ENCODE data around the gene MTA1. TPM values are rescaled to one million over a fixed set of nuclear protein-coding genes. Genes with fewer than 3 reads are reported as not detected.

MTA1 gene
- total RNA-seq, 1 experiment from 2014 or later = 166 TPM

DNA sequence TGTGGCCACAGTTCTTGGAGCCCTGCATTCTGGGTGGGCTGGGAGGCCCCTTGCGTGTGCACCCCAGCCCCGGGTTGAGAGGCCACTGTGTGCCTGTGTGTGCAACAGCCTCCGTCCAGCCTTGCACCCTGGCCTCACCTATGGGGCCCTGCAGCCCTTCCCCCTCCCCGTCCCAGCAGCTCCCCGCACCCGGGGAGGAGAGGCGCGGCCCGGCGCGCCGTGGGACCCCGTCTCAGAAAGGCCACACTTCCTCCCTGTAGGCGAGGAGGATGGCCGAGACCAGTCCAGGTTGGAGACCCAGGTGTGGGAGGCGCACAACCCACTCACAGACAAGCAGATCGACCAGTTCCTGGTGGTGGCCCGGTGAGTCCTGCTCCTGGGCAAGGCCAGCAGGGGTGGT is 38.4 kb downstream of the MTA1 start:
- ChIA-PET CTCF (interaction anchor here (0.7 kb wide), 1 partner anchor 12 kb away, joined by 4 read pairs; no protein-coding TSS in a partner anchor), POLR2A (interaction anchor here (0.8 kb wide), 2 partner anchors 14 to 153 kb away, joined by 3 read pairs; no protein-coding TSS in a partner anchor)
- Mint-ChIP-seq H3K27me3 (ENCODE audit: insufficient read depth, unreplicated experiment) (no peaks in the 10 kb centered on the region), H3K27ac (ENCODE audit: low read depth, unreplicated experiment) (no peak overlapping the region), H3K4me3 (ENCODE audit: unreplicated experiment) (no peak overlapping the region), H3K36me3 (ENCODE audit: insufficient read depth, unreplicated experiment) (peaks cover 40% of the 10 kb centered on the region), H3K9me3 (ENCODE audit: unreplicated experiment) (no peaks in the 10 kb centered on the region), H3K4me1 (ENCODE audit: insufficient read depth, unreplicated experiment) (no peaks in the 10 kb centered on the region)
- BruUV-seq (replicated peaks) = no TSS peak
- DNase-seq (ENCODE audit: unreplicated experiment) = no peak
- TF ChIP-seq, protein P1, sequence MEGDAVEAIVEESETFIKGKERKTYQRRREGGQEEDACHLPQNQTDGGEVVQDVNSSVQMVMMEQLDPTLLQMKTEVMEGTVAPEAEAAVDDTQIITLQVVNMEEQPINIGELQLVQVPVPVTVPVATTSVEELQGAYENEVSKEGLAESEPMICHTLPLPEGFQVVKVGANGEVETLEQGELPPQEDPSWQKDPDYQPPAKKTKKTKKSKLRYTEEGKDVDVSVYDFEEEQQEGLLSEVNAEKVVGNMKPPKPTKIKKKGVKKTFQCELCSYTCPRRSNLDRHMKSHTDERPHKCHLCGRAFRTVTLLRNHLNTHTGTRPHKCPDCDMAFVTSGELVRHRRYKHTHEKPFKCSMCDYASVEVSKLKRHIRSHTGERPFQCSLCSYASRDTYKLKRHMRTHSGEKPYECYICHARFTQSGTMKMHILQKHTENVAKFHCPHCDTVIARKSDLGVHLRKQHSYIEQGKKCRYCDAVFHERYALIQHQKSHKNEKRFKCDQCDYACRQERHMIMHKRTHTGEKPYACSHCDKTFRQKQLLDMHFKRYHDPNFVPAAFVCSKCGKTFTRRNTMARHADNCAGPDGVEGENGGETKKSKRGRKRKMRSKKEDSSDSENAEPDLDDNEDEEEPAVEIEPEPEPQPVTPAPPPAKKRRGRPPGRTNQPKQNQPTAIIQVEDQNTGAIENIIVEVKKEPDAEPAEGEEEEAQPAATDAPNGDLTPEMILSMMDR (IDR thresholded peaks at IDR 0.05; ENCODE audit: unreplicated experiment) = no peak
- intact Hi-C loops (cut with micrococcal nuclease) = no loop called here

DNA sequence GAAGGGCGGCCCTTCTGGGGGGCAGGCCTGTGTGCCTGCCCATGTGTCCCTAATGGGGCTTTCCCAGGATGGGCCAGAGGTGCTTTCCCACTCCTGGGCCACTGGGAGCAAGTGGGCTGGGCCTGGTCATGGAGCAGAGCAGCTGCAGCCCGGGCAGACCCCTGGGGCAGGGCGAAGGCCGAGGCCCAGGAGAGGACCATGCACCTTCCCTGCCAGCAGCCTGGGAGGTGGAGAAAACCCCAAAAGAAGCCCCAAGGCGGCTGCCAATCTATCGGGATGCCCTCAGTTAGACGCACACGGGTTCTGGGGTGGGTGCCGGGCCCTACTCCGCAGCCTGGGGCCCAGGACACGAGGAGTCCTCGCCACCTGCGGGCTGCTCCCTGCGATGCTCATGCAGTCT is 38.9 kb downstream of the MTA1 start:
- POLR2A ChIA-PET = interaction anchor here (0.8 kb wide), 1 partner anchor 153 kb away, joined by 3 read pairs; no protein-coding TSS in a partner anchor
- CTCF ChIA-PET = no interaction called here
- Mint-ChIP-seq H3K4me1 (ENCODE audit: insufficient read depth, unreplicated experiment) (no peaks in the 10 kb centered on the region), H3K36me3 (ENCODE audit: insufficient read depth, unreplicated experiment) (peaks cover 42% of the 10 kb centered on the region), H3K27me3 (ENCODE audit: insufficient read depth, unreplicated experiment) (no peaks in the 10 kb centered on the region), H3K4me3 (ENCODE audit: unreplicated experiment) (no peak overlapping the region), H3K9me3 (ENCODE audit: unreplicated experiment) (no peaks in the 10 kb centered on the region), H3K27ac (ENCODE audit: low read depth, unreplicated experiment) (no peak overlapping the region)
- TF ChIP-seq, protein P1 (IDR thresholded peaks at IDR 0.05; ENCODE audit: unreplicated experiment) = no peak
- BruUV-seq (replicated peaks) = no TSS peak
- no peak for DNase-seq (ENCODE audit: unreplicated experiment)
- intact Hi-C loops (cut with micrococcal nuclease) = no loop called here

DNA sequence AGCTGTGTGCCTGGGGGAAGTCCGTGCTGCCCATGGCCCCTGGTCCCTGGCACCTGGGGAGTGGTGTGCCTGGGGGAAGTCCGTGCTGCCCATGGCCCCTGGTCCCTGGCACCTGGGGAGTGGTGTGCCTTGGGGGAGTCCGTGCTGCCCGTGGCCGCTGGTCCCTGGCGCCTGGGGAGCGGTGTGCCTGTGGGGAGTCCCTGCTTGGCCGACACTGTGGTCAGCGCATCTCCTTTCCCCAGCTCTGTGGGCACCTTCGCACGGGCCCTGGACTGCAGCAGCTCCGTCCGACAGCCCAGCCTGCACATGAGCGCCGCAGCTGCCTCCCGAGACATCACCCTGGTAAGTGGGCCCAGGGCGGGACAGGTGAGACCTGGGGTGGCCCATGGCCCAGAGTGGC is 40.5 kb downstream of the MTA1 start:
- no peak overlapping the region for H3K4me3 Mint-ChIP-seq (ENCODE audit: unreplicated experiment)
- ChIA-PET CTCF (no interaction called here), POLR2A (no interaction called here)
- H3K9me3 Mint-ChIP-seq (ENCODE audit: unreplicated experiment) = no peaks in the 10 kb centered on the region
- H3K4me1 Mint-ChIP-seq (ENCODE audit: insufficient read depth, unreplicated experiment) = no peaks in the 10 kb centered on the region
- no peak overlapping the region for H3K27ac Mint-ChIP-seq (ENCODE audit: low read depth, unreplicated experiment)
- H3K27me3 Mint-ChIP-seq (ENCODE audit: insufficient read depth, unreplicated experiment) = no peaks in the 10 kb centered on the region
- DNase-seq (ENCODE audit: unreplicated experiment) = no peak
- intact Hi-C loops (cut with micrococcal nuclease) = no loop called here
- peaks cover 33% of the 10 kb centered on the region for H3K36me3 Mint-ChIP-seq (ENCODE audit: insufficient read depth, unreplicated experiment)
- TF ChIP-seq, protein P1 (IDR thresholded peaks at IDR 0.05; ENCODE audit: unreplicated experiment) = no peak
- BruUV-seq (replicated peaks) = no TSS peak

DNA sequence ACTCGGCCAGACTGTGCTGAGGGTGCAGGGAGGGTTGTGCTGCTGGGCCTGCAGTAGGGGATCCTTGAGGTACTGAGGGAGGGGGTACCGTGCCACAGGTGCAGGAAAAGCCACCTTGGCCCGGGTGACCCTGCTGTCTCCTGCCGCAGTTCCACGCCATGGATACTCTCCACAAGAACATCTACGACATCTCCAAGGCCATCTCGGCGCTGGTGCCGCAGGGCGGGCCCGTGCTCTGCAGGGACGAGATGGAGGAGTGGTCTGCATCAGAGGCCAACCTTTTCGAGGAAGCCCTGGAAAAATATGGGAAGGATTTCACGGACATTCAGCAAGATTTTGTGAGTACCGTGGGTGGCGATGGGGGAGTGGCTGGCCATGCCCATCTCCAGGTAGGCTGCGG is 41.0 kb downstream of the MTA1 start:
- TF ChIP-seq, protein P1 (IDR thresholded peaks at IDR 0.05; ENCODE audit: unreplicated experiment) = no peak
- BruUV-seq (replicated peaks) = no TSS peak
- no peaks in the 10 kb centered on the region for H3K4me1 Mint-ChIP-seq (ENCODE audit: insufficient read depth, unreplicated experiment)
- no peaks in the 10 kb centered on the region for H3K27me3 Mint-ChIP-seq (ENCODE audit: insufficient read depth, unreplicated experiment)
- ChIA-PET CTCF (no interaction called here), POLR2A (no interaction called here)
- DNase-seq (ENCODE audit: unreplicated experiment) = no peak
- intact Hi-C loops (cut with micrococcal nuclease) = no loop called here
- H3K36me3 Mint-ChIP-seq (ENCODE audit: insufficient read depth, unreplicated experiment) = peaks cover 28% of the 10 kb centered on the region
- H3K9me3 Mint-ChIP-seq (ENCODE audit: unreplicated experiment) = no peaks in the 10 kb centered on the region
- no peak overlapping the region for H3K4me3 Mint-ChIP-seq (ENCODE audit: unreplicated experiment)
- no peak overlapping the region for H3K27ac Mint-ChIP-seq (ENCODE audit: low read depth, unreplicated experiment)

All from MCF 10A (cell line).